ENCODE results near the gene CELA3B.
"Not testable (repeated sequence)": the region's sequence is repeated elsewhere in the genome, so short reads cannot be mapped to it uniquely, and the experiment has no call there.

GRCh38 chr1:21970523-21970922, 6.3 kb upstream of the CELA3B start:
- not testable (repeated sequence) for TF ChIP-seq POLR2A, CTCF (IDR thresholded peaks at IDR 0.05)

Measured in thyroid gland (tissue), 4 donors.